ENCODE data around the gene S100A3. TPM values are rescaled to one million over a fixed set of nuclear protein-coding genes. Genes with fewer than 3 reads are reported as not detected.
"Not testable (repeated sequence)": the region's sequence is repeated elsewhere in the genome, so short reads cannot be mapped to it uniquely, and the experiment has no call there.

Gene S100A3
- polyA plus RNA-seq, 2 donors, result 10.2 to 27.5 TPM

DNA sequence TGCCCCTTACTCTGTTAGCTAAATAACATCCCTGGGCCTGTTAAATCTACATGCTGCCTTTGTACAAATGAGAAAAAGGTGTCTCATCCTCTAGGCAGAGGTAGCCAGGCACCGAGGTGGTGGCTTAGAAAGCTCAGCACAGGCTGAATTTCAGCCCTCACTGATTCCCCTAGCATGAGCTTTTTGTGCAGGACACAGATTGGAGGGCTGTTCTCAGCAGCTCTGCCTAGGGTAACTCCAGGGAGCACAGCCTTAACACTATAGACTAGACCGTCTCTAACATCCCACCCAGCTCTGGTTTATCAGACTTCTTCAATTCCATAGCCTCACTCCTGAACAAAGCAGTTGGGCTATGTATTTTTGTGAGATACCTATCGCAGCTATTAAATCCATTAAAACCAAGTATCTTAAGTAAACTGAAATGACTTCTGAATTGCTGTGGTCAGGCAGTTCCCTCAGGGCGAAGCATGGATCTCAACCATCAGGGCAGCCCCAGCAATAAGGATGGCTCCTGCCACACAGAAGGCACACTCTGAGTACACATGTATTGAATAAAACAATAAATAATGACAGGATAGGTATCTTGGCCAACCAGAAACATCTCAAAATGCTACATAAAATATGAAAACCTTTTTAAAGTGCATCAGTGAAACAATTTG, 28.1 kb downstream of the S100A3 start:
- H3K27me3 ChIP-seq (ENCODE audit: control insufficient read depth in 1 of 2, insufficient read depth in 2 of 2, low read length in 2 of 2), result no peaks in the 10 kb centered on the region
- 86 to 93% methylated on average over 4 of the region's 4 CpGs for WGBS, 2 donors

DNA sequence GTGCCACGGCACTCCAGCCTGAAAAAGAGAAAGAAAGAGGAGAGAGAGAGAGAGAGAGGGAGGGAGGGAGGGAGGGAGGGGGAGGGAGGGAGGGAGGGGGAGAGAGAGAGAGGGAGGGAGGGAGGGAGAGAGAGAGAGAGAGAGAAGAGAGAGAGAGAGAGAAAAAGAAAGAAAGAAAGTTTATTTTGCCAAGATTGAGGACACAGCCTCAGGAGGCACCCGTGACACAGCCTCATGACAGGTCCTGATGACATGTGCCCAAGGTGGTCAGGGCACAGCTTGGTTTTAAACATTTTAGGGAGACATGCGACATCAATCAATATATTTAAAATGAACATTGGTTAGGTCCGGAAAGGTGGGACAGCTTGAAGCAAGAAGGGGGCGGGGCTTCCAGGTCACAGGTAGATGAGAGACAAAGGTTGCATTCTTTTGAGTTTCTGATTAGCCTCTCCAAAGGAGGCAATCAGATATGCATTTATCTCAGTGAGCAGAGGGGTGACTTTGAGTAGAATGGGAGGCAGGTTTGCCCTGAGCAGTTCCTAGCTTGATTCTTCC, 28.8 kb downstream of the S100A3 start:
- H3K27me3 ChIP-seq (ENCODE audit: control insufficient read depth in 1 of 2, insufficient read depth in 2 of 2, low read length in 2 of 2); H3K36me3 ChIP-seq (ENCODE audit: control insufficient read depth in 2 of 2, insufficient read depth in 2 of 2, low read length in 1 of 2); H3K9me3 ChIP-seq (ENCODE audit: control insufficient read depth in 2 of 2, insufficient read depth in 1 of 2, low read depth in 1 of 2, low read length in 1 of 2); H3K27ac ChIP-seq (ENCODE audit: low read depth in 2 of 2, low read length in 1 of 2); H3K4me3 ChIP-seq (ENCODE audit: low read depth in 1 of 2, low read length in 2 of 2): not testable (repeated sequence)
- WGBS, 2 donors, result 69 to 76% methylated on average over 5 of the region's 5 CpGs
- H3K4me1 ChIP-seq (ENCODE audit: control insufficient read depth in 2 of 2, insufficient read depth in 2 of 2, low read length in 1 of 2), result peaks cover 0 to 11% of the 10 kb centered on the region in 2 donors

More for the DNA sequence above, 28.1 kb downstream of the S100A3 start:
- no peaks in the 10 kb centered on the region for H3K36me3 ChIP-seq (ENCODE audit: control insufficient read depth in 2 of 2, insufficient read depth in 2 of 2, low read length in 1 of 2)
- H3K4me3 ChIP-seq (ENCODE audit: low read depth in 1 of 2, low read length in 2 of 2), result no peak overlapping the region
- H3K9me3 ChIP-seq (ENCODE audit: control insufficient read depth in 2 of 2, insufficient read depth in 1 of 2, low read depth in 1 of 2, low read length in 1 of 2), result no peaks in the 10 kb centered on the region
- peaks cover 0 to 10% of the 10 kb centered on the region in 2 donors for H3K4me1 ChIP-seq (ENCODE audit: control insufficient read depth in 2 of 2, insufficient read depth in 2 of 2, low read length in 1 of 2)
- H3K27ac ChIP-seq (ENCODE audit: low read depth in 2 of 2, low read length in 1 of 2), result no peak overlapping the region

DNA sequence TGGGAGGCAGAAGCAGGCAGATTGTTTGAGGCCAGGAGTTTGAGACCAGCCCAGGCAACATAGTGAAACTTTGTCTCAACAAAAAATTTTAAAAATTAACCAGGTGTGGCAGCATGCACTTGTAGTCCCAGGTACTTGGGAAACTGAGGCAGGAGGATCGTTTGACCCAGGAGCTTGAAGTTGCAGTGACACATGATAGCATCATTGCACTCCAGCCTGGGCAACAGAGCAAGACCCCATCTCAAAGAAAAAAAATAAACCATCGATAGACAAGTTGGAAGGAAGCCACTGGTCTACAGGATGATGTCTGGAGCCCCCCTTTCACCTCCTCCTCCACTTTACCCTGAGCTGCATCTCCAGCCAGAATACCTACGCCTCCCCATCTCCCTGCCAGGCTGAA, 29.8 kb downstream of the S100A3 start:
- Histone ChIP-seq H3K4me3 (ENCODE audit: low read depth in 1 of 2, low read length in 2 of 2) (no peak overlapping the region), H3K9me3 (ENCODE audit: control insufficient read depth in 2 of 2, insufficient read depth in 1 of 2, low read depth in 1 of 2, low read length in 1 of 2) (no peaks in the 10 kb centered on the region), H3K27ac (ENCODE audit: low read depth in 2 of 2, low read length in 1 of 2) (no peak overlapping the region), H3K4me1 (ENCODE audit: control insufficient read depth in 2 of 2, insufficient read depth in 2 of 2, low read length in 1 of 2) (peaks cover 0 to 11% of the 10 kb centered on the region in 2 donors), H3K36me3 (ENCODE audit: control insufficient read depth in 2 of 2, insufficient read depth in 2 of 2, low read length in 1 of 2) (no peaks in the 10 kb centered on the region), H3K27me3 (ENCODE audit: control insufficient read depth in 1 of 2, insufficient read depth in 2 of 2, low read length in 2 of 2) (no peaks in the 10 kb centered on the region)
- WGBS, 2 donors, result 83 to 91% methylated on average over 3 of the region's 3 CpGs

DNA sequence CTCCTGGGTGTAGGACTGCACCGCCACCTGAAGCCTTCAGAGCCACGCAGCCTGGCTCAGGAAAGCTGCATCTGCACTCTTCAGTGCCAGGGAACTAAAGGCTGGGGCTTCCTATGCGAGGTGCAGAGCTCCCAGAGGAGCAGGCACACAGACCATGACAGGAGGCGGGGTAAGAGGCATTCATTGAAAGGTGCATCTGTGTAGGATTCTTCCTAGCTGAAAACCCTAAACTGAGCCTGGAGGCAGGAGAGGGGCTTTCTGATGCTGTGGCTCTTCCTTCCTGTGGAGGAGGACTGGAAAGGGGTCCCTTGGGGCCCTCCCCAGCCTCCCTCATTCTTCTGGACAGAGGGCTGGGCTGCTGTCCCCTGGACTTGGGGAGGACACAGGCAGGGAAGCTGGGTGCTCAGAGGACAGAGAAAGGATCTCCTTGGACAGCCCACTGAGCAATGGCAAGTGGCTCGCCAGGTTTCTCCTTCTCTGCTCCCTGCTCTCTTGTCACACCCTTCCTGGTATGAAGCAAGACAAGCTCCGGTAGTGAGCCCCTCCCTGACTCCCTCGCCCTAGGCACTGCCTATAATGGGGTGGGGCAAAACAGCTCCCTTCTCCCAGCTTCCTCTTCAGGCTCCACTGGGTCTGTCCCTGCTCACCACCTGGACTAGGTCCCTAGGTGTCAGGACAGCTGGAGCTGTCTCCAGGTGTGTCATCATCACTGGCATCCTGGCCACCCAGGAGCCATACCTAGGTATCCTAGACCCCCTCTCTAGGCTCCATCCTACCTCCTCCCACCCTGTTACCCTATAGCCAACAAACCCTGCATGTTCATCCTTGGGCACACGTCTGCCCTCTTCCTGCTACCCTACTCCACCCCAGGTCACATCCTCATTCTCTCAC, 33.3 kb downstream of the S100A3 start:
- WGBS, 2 donors, result 31 to 44% methylated on average over 8 of the region's 8 CpGs
- Histone ChIP-seq H3K4me1 (ENCODE audit: control insufficient read depth in 2 of 2, insufficient read depth in 2 of 2, low read length in 1 of 2) (peaks cover 0 to 15% of the 10 kb centered on the region in 2 donors), H3K27ac (ENCODE audit: low read depth in 2 of 2, low read length in 1 of 2) (peak overlapping the region; percentile 97 to 99), H3K9me3 (ENCODE audit: control insufficient read depth in 2 of 2, insufficient read depth in 1 of 2, low read depth in 1 of 2, low read length in 1 of 2) (no peaks in the 10 kb centered on the region), H3K36me3 (ENCODE audit: control insufficient read depth in 2 of 2, insufficient read depth in 2 of 2, low read length in 1 of 2) (no peaks in the 10 kb centered on the region), H3K27me3 (ENCODE audit: control insufficient read depth in 1 of 2, insufficient read depth in 2 of 2, low read length in 2 of 2) (no peaks in the 10 kb centered on the region), H3K4me3 (ENCODE audit: low read depth in 1 of 2, low read length in 2 of 2) (no peak overlapping the region)

DNA sequence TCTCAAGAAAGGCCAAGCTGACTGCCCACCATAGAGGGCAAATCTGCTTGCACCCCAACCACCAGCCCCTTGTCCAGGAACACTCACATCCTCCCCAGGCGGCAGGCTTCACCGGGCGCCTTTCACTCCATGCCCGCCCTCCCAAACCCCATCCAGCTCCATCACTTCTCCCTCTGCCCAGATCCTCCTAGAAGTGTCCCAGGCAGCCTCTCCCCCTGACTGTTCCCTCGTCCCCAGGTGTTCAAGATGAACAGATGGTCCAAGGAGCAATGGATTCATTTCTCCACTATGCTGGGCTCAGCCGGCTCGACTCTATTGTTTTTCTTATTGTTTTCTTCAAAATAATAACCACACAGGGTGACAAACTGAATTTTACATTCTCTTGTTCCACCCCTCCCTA, 35.4 kb downstream of the S100A3 start:
- H3K27me3 ChIP-seq (ENCODE audit: control insufficient read depth in 1 of 2, insufficient read depth in 2 of 2, low read length in 2 of 2), result no peaks in the 10 kb centered on the region
- H3K4me3 ChIP-seq (ENCODE audit: low read depth in 1 of 2, low read length in 2 of 2), result no peak overlapping the region
- H3K27ac ChIP-seq (ENCODE audit: low read depth in 2 of 2, low read length in 1 of 2), result no peak overlapping the region
- WGBS, 2 donors, result 92 to 93% methylated on average over 7 of the region's 7 CpGs
- H3K4me1 ChIP-seq (ENCODE audit: control insufficient read depth in 2 of 2, insufficient read depth in 2 of 2, low read length in 1 of 2), result peaks cover 0 to 15% of the 10 kb centered on the region in 2 donors
- H3K9me3 ChIP-seq (ENCODE audit: control insufficient read depth in 2 of 2, insufficient read depth in 1 of 2, low read depth in 1 of 2, low read length in 1 of 2), result no peaks in the 10 kb centered on the region
- H3K36me3 ChIP-seq (ENCODE audit: control insufficient read depth in 2 of 2, insufficient read depth in 2 of 2, low read length in 1 of 2), result no peaks in the 10 kb centered on the region

DNA sequence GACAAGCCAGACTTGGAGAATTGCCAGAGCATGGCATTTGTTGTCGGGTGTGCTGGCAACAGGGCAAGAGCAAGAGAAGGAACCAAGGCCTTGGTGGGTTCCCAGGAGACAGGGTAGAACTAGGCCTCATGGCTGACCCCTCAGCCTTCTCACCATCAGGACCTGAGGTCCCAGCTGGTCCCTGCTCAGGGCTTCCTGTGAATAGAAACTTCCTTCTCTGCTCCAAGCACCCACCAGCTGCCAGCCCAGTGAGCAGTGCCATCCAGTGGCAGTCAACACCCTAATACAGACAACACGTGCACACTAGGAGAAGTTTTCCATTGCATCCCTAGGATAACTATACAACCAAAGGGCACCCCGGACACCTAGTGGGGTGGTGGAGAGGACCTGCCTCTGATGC, 36.0 kb downstream of the S100A3 start:
- H3K4me3 ChIP-seq (ENCODE audit: low read depth in 1 of 2, low read length in 2 of 2), result no peak overlapping the region
- H3K4me1 ChIP-seq (ENCODE audit: control insufficient read depth in 2 of 2, insufficient read depth in 2 of 2, low read length in 1 of 2), result peaks cover 0 to 15% of the 10 kb centered on the region in 2 donors
- H3K27ac ChIP-seq (ENCODE audit: low read depth in 2 of 2, low read length in 1 of 2), result no peak overlapping the region
- no peaks in the 10 kb centered on the region for H3K27me3 ChIP-seq (ENCODE audit: control insufficient read depth in 1 of 2, insufficient read depth in 2 of 2, low read length in 2 of 2)
- 64 to 66% methylated on average over 3 of the region's 3 CpGs for WGBS, 2 donors
- H3K36me3 ChIP-seq (ENCODE audit: control insufficient read depth in 2 of 2, insufficient read depth in 2 of 2, low read length in 1 of 2), result no peaks in the 10 kb centered on the region
- no peaks in the 10 kb centered on the region for H3K9me3 ChIP-seq (ENCODE audit: control insufficient read depth in 2 of 2, insufficient read depth in 1 of 2, low read depth in 1 of 2, low read length in 1 of 2)

DNA sequence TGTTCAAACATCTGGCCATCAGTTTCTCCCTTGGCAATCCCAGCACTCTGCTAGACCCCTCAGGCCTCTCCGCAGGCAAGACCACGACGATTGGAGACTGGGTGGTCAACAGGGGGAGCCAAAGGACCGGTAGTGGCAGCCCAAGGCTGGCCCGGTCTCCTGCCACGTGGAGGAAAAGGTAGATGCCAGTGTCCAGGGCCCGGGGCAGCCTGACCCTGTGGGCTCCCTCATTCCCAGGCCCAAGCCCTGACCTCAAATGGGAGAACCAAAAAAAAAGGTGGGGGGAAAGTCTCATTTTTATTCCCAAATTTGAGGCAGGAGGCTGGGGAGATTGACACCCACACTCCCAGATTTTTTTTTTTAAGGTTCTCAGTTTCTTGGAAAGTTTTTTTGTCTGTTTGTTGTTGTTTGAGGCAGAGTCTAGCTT, 38.1 kb downstream of the S100A3 start:
- H3K27me3 ChIP-seq (ENCODE audit: control insufficient read depth in 1 of 2, insufficient read depth in 2 of 2, low read length in 2 of 2), result no peaks in the 10 kb centered on the region
- peak overlapping the region in 1 of 2 donors; percentile 50 for H3K27ac ChIP-seq (ENCODE audit: low read depth in 2 of 2, low read length in 1 of 2)
- H3K9me3 ChIP-seq (ENCODE audit: control insufficient read depth in 2 of 2, insufficient read depth in 1 of 2, low read depth in 1 of 2, low read length in 1 of 2), result no peaks in the 10 kb centered on the region
- 2% methylated on average over 7 of the region's 7 CpGs for WGBS, 2 donors
- no peak overlapping the region for H3K4me3 ChIP-seq (ENCODE audit: low read depth in 1 of 2, low read length in 2 of 2)
- no peaks in the 10 kb centered on the region for H3K36me3 ChIP-seq (ENCODE audit: control insufficient read depth in 2 of 2, insufficient read depth in 2 of 2, low read length in 1 of 2)
- peaks cover 4 to 15% of the 10 kb centered on the region in 2 donors for H3K4me1 ChIP-seq (ENCODE audit: control insufficient read depth in 2 of 2, insufficient read depth in 2 of 2, low read length in 1 of 2)

DNA sequence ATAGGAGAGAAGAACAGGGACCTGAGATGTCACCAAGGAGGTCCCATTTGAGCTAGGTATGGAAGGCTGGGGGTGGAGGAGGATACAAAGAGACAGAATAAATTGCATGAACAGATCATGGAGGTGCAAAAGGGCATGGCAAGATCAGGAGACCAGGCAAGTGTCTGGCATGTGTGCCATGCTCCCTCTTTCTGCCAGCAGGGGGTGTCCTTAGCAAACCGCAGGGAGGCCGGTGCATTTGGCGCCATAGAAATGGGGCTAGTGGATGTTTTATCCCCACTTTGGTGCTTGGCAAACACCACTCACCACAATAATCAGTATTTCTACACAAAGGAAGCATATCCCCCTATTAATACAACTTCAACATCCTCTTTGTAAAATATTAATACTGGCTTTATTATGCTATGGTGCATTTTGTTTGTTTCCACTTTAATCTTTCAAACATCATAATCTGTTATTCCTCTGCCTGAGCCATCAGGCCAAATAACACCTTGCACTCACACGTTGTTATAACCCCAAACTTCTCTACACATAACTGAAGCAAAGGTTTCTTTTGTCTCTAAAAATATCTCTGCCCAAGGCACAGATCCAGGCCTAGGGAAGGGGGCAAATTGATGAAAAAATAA, 39.2 kb downstream of the S100A3 start:
- peaks cover 4 to 7% of the 10 kb centered on the region in 2 donors for H3K4me1 ChIP-seq (ENCODE audit: control insufficient read depth in 2 of 2, insufficient read depth in 2 of 2, low read length in 1 of 2)
- H3K27ac ChIP-seq (ENCODE audit: low read depth in 2 of 2, low read length in 1 of 2), result no peak overlapping the region
- no peaks in the 10 kb centered on the region for H3K27me3 ChIP-seq (ENCODE audit: control insufficient read depth in 1 of 2, insufficient read depth in 2 of 2, low read length in 2 of 2)
- H3K9me3 ChIP-seq (ENCODE audit: control insufficient read depth in 2 of 2, insufficient read depth in 1 of 2, low read depth in 1 of 2, low read length in 1 of 2), result no peaks in the 10 kb centered on the region
- no peak overlapping the region for H3K4me3 ChIP-seq (ENCODE audit: low read depth in 1 of 2, low read length in 2 of 2)
- no peaks in the 10 kb centered on the region for H3K36me3 ChIP-seq (ENCODE audit: control insufficient read depth in 2 of 2, insufficient read depth in 2 of 2, low read length in 1 of 2)
- WGBS, 2 donors, result 57 to 65% methylated on average over 4 of the region's 4 CpGs

DNA sequence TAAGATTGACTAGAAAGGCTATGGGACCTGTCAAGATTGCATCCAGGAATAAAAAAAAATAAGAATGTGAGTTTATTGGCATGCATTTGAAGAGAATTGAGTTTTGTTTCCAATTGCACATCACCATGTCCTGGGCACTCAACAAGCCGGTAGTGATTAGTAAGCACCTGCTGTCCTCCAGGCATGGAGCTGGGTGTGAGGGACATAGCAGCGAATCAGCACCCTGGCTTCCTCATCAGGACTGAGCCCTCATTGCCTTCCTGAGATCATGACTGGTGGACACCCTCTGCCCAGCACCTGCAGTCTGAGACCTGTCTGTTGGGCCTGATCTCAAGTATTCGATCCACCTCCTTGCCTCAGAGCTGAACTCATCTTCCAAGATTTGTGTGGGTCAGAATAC, 40.0 kb downstream of the S100A3 start:
- Histone ChIP-seq H3K27me3 (ENCODE audit: control insufficient read depth in 1 of 2, insufficient read depth in 2 of 2, low read length in 2 of 2) (no peaks in the 10 kb centered on the region), H3K9me3 (ENCODE audit: control insufficient read depth in 2 of 2, insufficient read depth in 1 of 2, low read depth in 1 of 2, low read length in 1 of 2) (no peaks in the 10 kb centered on the region), H3K36me3 (ENCODE audit: control insufficient read depth in 2 of 2, insufficient read depth in 2 of 2, low read length in 1 of 2) (no peaks in the 10 kb centered on the region), H3K27ac (ENCODE audit: low read depth in 2 of 2, low read length in 1 of 2) (no peak overlapping the region), H3K4me1 (ENCODE audit: control insufficient read depth in 2 of 2, insufficient read depth in 2 of 2, low read length in 1 of 2) (peaks cover 4 to 7% of the 10 kb centered on the region in 2 donors), H3K4me3 (ENCODE audit: low read depth in 1 of 2, low read length in 2 of 2) (no peak overlapping the region)
- WGBS, 2 donors, result 76 to 90% methylated on average over 3 of the region's 3 CpGs

Measured in esophagus (tissue), 2 donors.